HUES48 (cell line): ENCODE measurements around the gene ABCA12.

Experiments used
- H3K27ac ChIP-seq: one replicate; pipeline ENCODE4 v1.7.0; 2013; ENCODE audit warnings: low read depth, low read length, inconsistent platforms
- H3K27me3 ChIP-seq: 2 replicates; pipeline ENCODE4 v1.6.1; 2013; ENCODE audit warnings: mild to moderate bottlenecking, low read length; ENCODE audit not compliant: control insufficient read depth, insufficient read depth
- H3K36me3 ChIP-seq: 2 replicates; pipeline ENCODE4 v1.6.1; 2013; ENCODE audit warnings: low read length; ENCODE audit not compliant: control insufficient read depth, insufficient read depth
- H3K4me1 ChIP-seq: 2 replicates; pipeline ENCODE4 v1.6.1; 2013; ENCODE audit warnings: mild to moderate bottlenecking, low read length; ENCODE audit not compliant: control insufficient read depth, insufficient read depth
- H3K4me3 ChIP-seq: 2 replicates; pipeline ENCODE4 v1.5.1; 2013; ENCODE audit warnings: mild to moderate bottlenecking, low read depth, low read length
- H3K9ac ChIP-seq: 2 replicates; pipeline ENCODE4 v1.6.1; 2013; ENCODE audit warnings: mild to moderate bottlenecking, low read depth, low read length, moderate library complexity
- H3K9me3 ChIP-seq: 2 replicates; pipeline ENCODE4 v1.6.1; 2013; ENCODE audit warnings: low read length; ENCODE audit not compliant: control insufficient read depth, insufficient read depth

ABCA12 gene

GRCh38 chr2:215136669-215137328, 1.6 kb downstream of the ABCA12 start:
- no peaks in the 10 kb centered on the region for H3K9me3 ChIP-seq
- H3K9ac ChIP-seq, result no peak overlapping the region
- no peak overlapping the region for H3K4me3 ChIP-seq
- H3K4me1 ChIP-seq, result no peaks in the 10 kb centered on the region
- no peaks in the 10 kb centered on the region for H3K36me3 ChIP-seq
- no peaks in the 10 kb centered on the region for H3K27me3 ChIP-seq
- H3K27ac ChIP-seq, result no peak overlapping the region

GRCh38 chr2:215120401-215120800, 18.0 kb downstream of the ABCA12 start:
- H3K27me3 ChIP-seq, result no peaks in the 10 kb centered on the region
- no peaks in the 10 kb centered on the region for H3K36me3 ChIP-seq
- H3K4me1 ChIP-seq, result no peaks in the 10 kb centered on the region
- no peak overlapping the region for H3K4me3 ChIP-seq
- H3K27ac ChIP-seq, result no peak overlapping the region
- H3K9me3 ChIP-seq, result peaks cover 4% of the 10 kb centered on the region; the same call in 1 of the 2 replicates
- H3K9ac ChIP-seq, result no peak overlapping the region

GRCh38 chr2:215119847-215120246, 18.6 kb downstream of the ABCA12 start:
- H3K9ac ChIP-seq, result no peak overlapping the region
- H3K9me3 ChIP-seq, result peaks cover 4% of the 10 kb centered on the region; the same call in 1 of the 2 replicates
- no peak overlapping the region for H3K4me3 ChIP-seq
- H3K27ac ChIP-seq, result no peak overlapping the region
- H3K27me3 ChIP-seq, result no peaks in the 10 kb centered on the region
- no peaks in the 10 kb centered on the region for H3K4me1 ChIP-seq
- no peaks in the 10 kb centered on the region for H3K36me3 ChIP-seq

- no peak overlapping the region for H3K9ac ChIP-seq
- H3K4me1 ChIP-seq, result no peaks in the 10 kb centered on the region
- H3K27ac ChIP-seq, result no peak overlapping the region
- H3K4me3 ChIP-seq, result no peak overlapping the region
- no peaks in the 10 kb centered on the region for H3K36me3 ChIP-seq
- no peaks in the 10 kb centered on the region for H3K27me3 ChIP-seq
- H3K9me3 ChIP-seq, result no peaks in the 10 kb centered on the region
These were observed 27.5 kb downstream of the ABCA12 start for GRCh38 chr2:215110918-215111317.

- no peaks in the 10 kb centered on the region for H3K36me3 ChIP-seq
- no peaks in the 10 kb centered on the region for H3K27me3 ChIP-seq
- no peaks in the 10 kb centered on the region for H3K4me1 ChIP-seq
- no peak overlapping the region for H3K27ac ChIP-seq
- H3K4me3 ChIP-seq, result no peak overlapping the region
- H3K9me3 ChIP-seq, result no peaks in the 10 kb centered on the region
- no peak overlapping the region for H3K9ac ChIP-seq
These were observed 31.0 kb downstream of the ABCA12 start for GRCh38 chr2:215107216-215108056.

- Histone ChIP-seq H3K36me3 (no peaks in the 10 kb centered on the region), H3K4me1 (no peaks in the 10 kb centered on the region), H3K9ac (no peak overlapping the region), H3K4me3 (no peak overlapping the region), H3K27me3 (no peaks in the 10 kb centered on the region), H3K9me3 (no peaks in the 10 kb centered on the region), H3K27ac (no peak overlapping the region)
These were observed 32.6 kb downstream of the ABCA12 start for GRCh38 chr2:215105607-215106354.

GRCh38 chr2:215104226-215104625, 34.2 kb downstream of the ABCA12 start:
- H3K9me3 ChIP-seq, result no peaks in the 10 kb centered on the region
- no peaks in the 10 kb centered on the region for H3K4me1 ChIP-seq

GRCh38 chr2:215098875-215099274, 39.6 kb downstream of the ABCA12 start:
- H3K9me3 ChIP-seq, result no peaks in the 10 kb centered on the region
- H3K4me3 ChIP-seq, result no peak overlapping the region
- no peaks in the 10 kb centered on the region for H3K27me3 ChIP-seq
- no peak overlapping the region for H3K9ac ChIP-seq
- H3K4me1 ChIP-seq, result no peaks in the 10 kb centered on the region
- H3K27ac ChIP-seq, result no peak overlapping the region
- H3K36me3 ChIP-seq, result no peaks in the 10 kb centered on the region

More at GRCh38 chr2:215104226-215104625, 34.2 kb downstream of the ABCA12 start:
- no peak overlapping the region for H3K9ac ChIP-seq
- H3K36me3 ChIP-seq, result no peaks in the 10 kb centered on the region
- no peak overlapping the region for H3K4me3 ChIP-seq
- H3K27ac ChIP-seq, result no peak overlapping the region
- H3K27me3 ChIP-seq, result no peaks in the 10 kb centered on the region

GRCh38 chr2:215084080-215084479, 54.3 kb downstream of the ABCA12 start:
- Histone ChIP-seq H3K4me3 (no peak overlapping the region), H3K27ac (no peak overlapping the region), H3K9ac (no peak overlapping the region), H3K9me3 (no peaks in the 10 kb centered on the region), H3K27me3 (no peaks in the 10 kb centered on the region), H3K4me1 (no peaks in the 10 kb centered on the region), H3K36me3 (no peaks in the 10 kb centered on the region)

- Histone ChIP-seq H3K9me3 (no peaks in the 10 kb centered on the region), H3K4me3 (no peak overlapping the region), H3K36me3 (no peaks in the 10 kb centered on the region), H3K9ac (no peak overlapping the region), H3K27ac (no peak overlapping the region), H3K27me3 (no peaks in the 10 kb centered on the region), H3K4me1 (peaks cover 3% of the 10 kb centered on the region; the same call in 1 of the 2 replicates)
These were observed 55.3 kb downstream of the ABCA12 start for GRCh38 chr2:215083146-215083545.
